HEK293 (cell line): ENCODE data around the gene PSMB11.

Source experiments
- BCL6B ChIP-seq: fragments of 450-650 bp; formaldehyde crosslinking; IDR thresholded peaks from 2 replicates; pipeline ENCODE4 v1.5.1; 2017; ENCODE audit warnings: missing biosample characterization, missing genetic modification characterization
- CTCF ChIP-seq: fragments of 450-650 bp; formaldehyde crosslinking; IDR thresholded peaks from 2 replicates; pipeline ENCODE4 v1.5.1; 2016; ENCODE audit warnings: missing biosample characterization, missing genetic modification characterization
- GLI4 ChIP-seq: fragments of 450-650 bp; formaldehyde crosslinking; IDR thresholded peaks from 2 replicates; pipeline ENCODE4 v1.5.1; 2016; ENCODE audit warnings: missing biosample characterization, missing genetic modification characterization
- HOXA7 ChIP-seq: sonication (generic); formaldehyde crosslinking; IDR thresholded peaks from 2 replicates; pipeline ENCODE4 v1.8.1; 2022; ENCODE audit warnings: missing genetic modification reagents, borderline replicate concordance
- IKZF3 ChIP-seq: fragments of 450-650 bp; IDR thresholded peaks from 2 replicates; pipeline ENCODE4 v1.5.0; 2018; ENCODE audit warnings: missing biosample characterization, mild to moderate bottlenecking, missing genetic modification characterization, moderate library complexity
- INSM2 ChIP-seq: fragments of 450-650 bp; formaldehyde crosslinking; IDR thresholded peaks from 2 replicates; pipeline ENCODE4 v1.5.1; 2016; ENCODE audit warnings: missing biosample characterization, missing genetic modification characterization
- KLF8 ChIP-seq: fragments of 450-650 bp; formaldehyde crosslinking; IDR thresholded peaks from 2 replicates; pipeline ENCODE4 v1.5.1; 2016; ENCODE audit warnings: missing biosample characterization, missing genetic modification characterization
- MEIS1 ChIP-seq: sonication (generic); formaldehyde crosslinking; IDR thresholded peaks from 2 replicates; pipeline ENCODE4 v1.8.1; 2022; ENCODE audit warnings: missing genetic modification reagents, mild to moderate bottlenecking, borderline replicate concordance
- OSR2 ChIP-seq: fragments of 450-650 bp; formaldehyde crosslinking; IDR thresholded peaks from 2 replicates; pipeline ENCODE4 v1.5.1; 2016; ENCODE audit warnings: missing biosample characterization, missing genetic modification characterization
- REPIN1 ChIP-seq: fragments of 450-650 bp; formaldehyde crosslinking; IDR thresholded peaks from 2 replicates; pipeline ENCODE4 v1.5.1; 2017; ENCODE audit warnings: missing biosample characterization, missing genetic modification characterization, low read depth
- SCRT1 ChIP-seq: fragments of 450-650 bp; formaldehyde crosslinking; IDR thresholded peaks from 2 replicates; pipeline ENCODE4 v1.5.1; 2016; ENCODE audit warnings: missing biosample characterization, missing genetic modification characterization, borderline replicate concordance
- ZBTB20 ChIP-seq: fragments of 450-650 bp; formaldehyde crosslinking; IDR thresholded peaks from 2 replicates; pipeline ENCODE4 v1.5.1; 2016; ENCODE audit warnings: missing biosample characterization, missing genetic modification characterization
- ZBTB48 ChIP-seq: fragments of 450-650 bp; formaldehyde crosslinking; IDR thresholded peaks from 2 replicates; pipeline ENCODE4 v1.5.1; 2016; ENCODE audit warnings: missing biosample characterization, missing genetic modification characterization
- ZBTB6 ChIP-seq: fragments of 450-650 bp; formaldehyde crosslinking; IDR thresholded peaks from 2 replicates; pipeline ENCODE4 v1.5.1; 2017; ENCODE audit warnings: missing biosample characterization, missing genetic modification characterization
- ZEB2 ChIP-seq: fragments of 450-650 bp; formaldehyde crosslinking; IDR thresholded peaks from 2 replicates; pipeline ENCODE4 v1.5.1; 2016; ENCODE audit warnings: missing biosample characterization, missing genetic modification characterization
- ZNF112 ChIP-seq: fragments of 450-650 bp; formaldehyde crosslinking; IDR thresholded peaks from 2 replicates; pipeline ENCODE4 v1.5.0; 2017; ENCODE audit warnings: missing biosample characterization, missing genetic modification characterization
- ZNF157 ChIP-seq: fragments of 450-650 bp; formaldehyde crosslinking; IDR thresholded peaks from 2 replicates; pipeline ENCODE4 v1.5.1; 2016; ENCODE audit warnings: missing biosample characterization, missing genetic modification characterization
- ZNF16 ChIP-seq: fragments of 450-650 bp; formaldehyde crosslinking; IDR thresholded peaks from 2 replicates; pipeline ENCODE4 v1.5.1; 2016; ENCODE audit warnings: low read depth, missing biosample characterization, missing genetic modification characterization
- ZNF354C ChIP-seq: fragments of 450-650 bp; formaldehyde crosslinking; IDR thresholded peaks from 2 replicates; pipeline ENCODE4 v1.5.1; 2016; ENCODE audit warnings: missing biosample characterization, missing genetic modification characterization, low read depth, borderline replicate concordance
- ZNF449 ChIP-seq: fragments of 450-650 bp; formaldehyde crosslinking; IDR thresholded peaks from 2 replicates; pipeline ENCODE4 v1.5.1; 2017; ENCODE audit warnings: missing biosample characterization, mild to moderate bottlenecking, missing genetic modification characterization, moderate library complexity
- ZNF473 ChIP-seq: fragments of 450-650 bp; formaldehyde crosslinking; IDR thresholded peaks from 2 replicates; pipeline ENCODE4 v1.5.1; 2017; ENCODE audit warnings: missing biosample characterization, missing genetic modification characterization
- ZNF513 ChIP-seq: fragments of 450-650 bp; IDR thresholded peaks from 2 replicates; pipeline ENCODE4 v1.5.1; 2018; ENCODE audit warnings: missing biosample characterization, missing genetic modification characterization
- ZNF639 ChIP-seq: fragments of 450-650 bp; formaldehyde crosslinking; IDR thresholded peaks from 2 replicates; pipeline ENCODE4 v1.5.1; 2016; ENCODE audit warnings: missing biosample characterization, missing genetic modification characterization
- ZNF654 ChIP-seq: fragments of 450-650 bp; formaldehyde crosslinking; IDR thresholded peaks from 2 replicates; pipeline ENCODE4 v1.5.1; 2016; ENCODE audit warnings: low read depth, missing biosample characterization, missing genetic modification characterization
- ZNF658 ChIP-seq: fragments of 450-650 bp; formaldehyde crosslinking; IDR thresholded peaks from 2 replicates; pipeline ENCODE4; 2016; ENCODE audit warnings: missing biosample characterization, missing genetic modification characterization
- ZNF701 ChIP-seq: fragments of 450-650 bp; formaldehyde crosslinking; IDR thresholded peaks from 2 replicates; pipeline ENCODE4 v1.5.1; 2016; ENCODE audit warnings: missing biosample characterization, missing genetic modification characterization
- ZNF747 ChIP-seq: fragments of 450-650 bp; formaldehyde crosslinking; IDR thresholded peaks from 2 replicates; pipeline ENCODE4 v1.5.1; 2016; ENCODE audit warnings: missing biosample characterization, missing genetic modification characterization
- ZSCAN18 ChIP-seq: fragments of 450-650 bp; formaldehyde crosslinking; IDR thresholded peaks from 2 replicates; pipeline ENCODE4 v1.5.1; 2016; ENCODE audit warnings: missing biosample characterization, missing genetic modification characterization
- ZSCAN30 ChIP-seq: fragments of 450-650 bp; IDR thresholded peaks from 2 replicates; pipeline ENCODE4 v1.5.1; 2018; ENCODE audit warnings: missing biosample characterization, mild to moderate bottlenecking, missing genetic modification characterization, moderate library complexity

The PSMB11 gene

GRCh38 chr14:23068789-23069412 lies 26.9 kb downstream of the PSMB11 start (continued):
- TF ChIP-seq ZNF449 (tag by site-specific recombination) (no peak), IKZF3 (tag by site-specific recombination) (peak; percentile 100), REPIN1 (no peak), ZNF112 (tag by site-specific recombination) (no peak), ZNF654 (tag by site-specific recombination) (peak; percentile 86), SCRT1 (tag by site-specific recombination) (no peak), CTCF (tag by site-specific recombination) (peak; percentile 95), INSM2 (tag by site-specific recombination) (no peak), ZBTB6 (tag by site-specific recombination) (no peak), ZNF513 (tag by site-specific recombination) (no peak), ZNF473 (no peak), ZSCAN30 (tag by site-specific recombination) (peak; percentile 79; the same call in 1 of the 2 replicates), ZEB2 (tag by site-specific recombination) (peak; percentile 55; the same call in 1 of the 2 replicates), ZNF701 (tag by site-specific recombination) (no peak), KLF8 (tag by site-specific recombination) (peak; percentile 36; the same call in 1 of the 2 replicates), BCL6B (tag by site-specific recombination) (no peak), ZNF157 (no peak), GLI4 (tag by site-specific recombination) (no peak), ZNF16 (tag by site-specific recombination) (no peak), ZNF658 (tag by site-specific recombination) (no peak), MEIS1 (CRISPR knock-in tag) (no peak), ZNF639 (tag by site-specific recombination) (0 out of 2 replicates have a peak, but pooled peaks have one; percentile 38), OSR2 (tag by site-specific recombination) (no peak), ZNF747 (tag by site-specific recombination) (no peak), ZBTB20 (no peak), ZNF354C (tag by site-specific recombination) (no peak), ZBTB48 (tag by site-specific recombination) (peak; percentile 40; the same call in 1 of the 2 replicates), HOXA7 (CRISPR knock-in tag) (no peak), ZSCAN18 (tag by site-specific recombination) (no peak)
